SK-N-SH treated with all-trans-retinoic acid at 6 μM for 48 hours (cell line): ENCODE data around the gene UFD1.

ENCODE experiments used
- ATAC-seq: fragments of 200-7000 bp; cut with Tn5 transposase; 3 replicates; pipeline ENCODE4 v1.9.1; 2020; ENCODE audit warnings: mild to moderate bottlenecking, moderate library complexity
- ARNTL ChIP-seq: fragments of 450-650 bp; formaldehyde crosslinking; IDR thresholded peaks from 2 replicates; pipeline ENCODE4 v1.5.0; 2020; ENCODE audit warnings: low read depth, mild to moderate bottlenecking, moderate library complexity, borderline replicate concordance
- BACH2 ChIP-seq: fragments of 250-450 bp; sonication (Bioruptor Pico); IDR thresholded peaks from 2 replicates; pipeline ENCODE4 v1.9.0; 2021; ENCODE audit warnings: mild to moderate bottlenecking, borderline replicate concordance
- CREB5 ChIP-seq: fragments of 250-450 bp; sonication (Bioruptor Pico); IDR thresholded peaks from 2 replicates; pipeline ENCODE4 v1.5.1; 2020; ENCODE audit warnings: low read depth, mild to moderate bottlenecking, moderate library complexity
- CSDC2 ChIP-seq: fragments of 250-450 bp; sonication (Bioruptor Pico); IDR thresholded peaks from 2 replicates; pipeline ENCODE4 v1.5.0; 2020; ENCODE audit warnings: mild to moderate bottlenecking, moderate library complexity
- ESRRG ChIP-seq: fragments of 250-450 bp; sonication (Bioruptor Pico); IDR thresholded peaks from 2 replicates; pipeline ENCODE4 v1.6.1; 2021; ENCODE audit warnings: mild to moderate bottlenecking
- GLIS3 ChIP-seq: fragments of 250-450 bp; sonication (Bioruptor Pico); IDR thresholded peaks from 2 replicates; pipeline ENCODE4 v1.5.0; 2020; ENCODE audit warnings: mild to moderate bottlenecking, moderate library complexity
- ISL1 ChIP-seq: fragments of 250-450 bp; sonication (Bioruptor Pico); IDR thresholded peaks from 2 replicates; pipeline ENCODE4 v2.1.2; 2022; ENCODE audit warnings: mild to moderate bottlenecking, moderate library complexity
- PATZ1 ChIP-seq: fragments of 250-450 bp; sonication (Bioruptor Pico); IDR thresholded peaks from 2 replicates; pipeline ENCODE4 v1.8.0; 2020; ENCODE audit warnings: mild to moderate bottlenecking, moderate library complexity, borderline replicate concordance
- POU6F1 ChIP-seq: fragments of 250-450 bp; sonication (Bioruptor Pico); IDR thresholded peaks from 2 replicates; pipeline ENCODE4 v1.8.0; 2021; ENCODE audit warnings: low read depth, mild to moderate bottlenecking, moderate library complexity, borderline replicate concordance
- RARB ChIP-seq: fragments of 250-450 bp; sonication (Bioruptor Pico); IDR thresholded peaks from 2 replicates; pipeline ENCODE4 v1.8.0; 2021; ENCODE audit warnings: mild to moderate bottlenecking, moderate library complexity
- SNAI2 ChIP-seq: fragments of 250-450 bp; sonication (Bioruptor Pico); IDR thresholded peaks from 2 replicates; pipeline ENCODE4 v1.5.0; 2020; ENCODE audit warnings: mild to moderate bottlenecking, moderate library complexity
- TCF4 ChIP-seq: fragments of 250-450 bp; sonication (Bioruptor Pico); IDR thresholded peaks from 2 replicates; pipeline ENCODE4 v1.8.0; 2021; ENCODE audit warnings: mild to moderate bottlenecking, moderate library complexity, borderline replicate concordance
- TOX ChIP-seq: fragments of 250-450 bp; sonication (Bioruptor Pico); IDR thresholded peaks from 2 replicates; pipeline ENCODE4 v1.8.0; 2021; ENCODE audit warnings: mild to moderate bottlenecking, moderate library complexity, borderline replicate concordance
- ZC3H10 ChIP-seq: fragments of 250-450 bp; sonication (Bioruptor Pico); IDR thresholded peaks from 2 replicates; pipeline ENCODE4 v1.5.1; 2021; ENCODE audit warnings: mild to moderate bottlenecking, moderate library complexity
- ZFP3 ChIP-seq: fragments of 250-450 bp; sonication (Bioruptor Pico); IDR thresholded peaks from 2 replicates; pipeline ENCODE4 v1.5.0; 2020; ENCODE audit warnings: mild to moderate bottlenecking, moderate library complexity
- ZFP30 ChIP-seq: fragments of 450-650 bp; formaldehyde crosslinking; IDR thresholded peaks from 2 replicates; pipeline ENCODE4 v1.5.0; 2022; ENCODE audit warnings: mild to moderate bottlenecking, moderate library complexity
- ZNF565 ChIP-seq: fragments of 450-650 bp; formaldehyde crosslinking; conservative IDR thresholded peaks from 2 replicates; pipeline ENCODE4 v1.5.0; 2020; ENCODE audit warnings: low read depth, mild to moderate bottlenecking, moderate library complexity
- ZNF70 ChIP-seq: fragments of 450-650 bp; formaldehyde crosslinking; IDR thresholded peaks from 2 replicates; pipeline ENCODE4 v1.5.0; 2020; ENCODE audit warnings: mild to moderate bottlenecking, moderate library complexity
- ZNF8 ChIP-seq: fragments of 450-650 bp; formaldehyde crosslinking; IDR thresholded peaks from 2 replicates; pipeline ENCODE4 v1.5.0; 2020; ENCODE audit warnings: mild to moderate bottlenecking, moderate library complexity
- TF ChIP-seq, protein P1 (sequence below): fragments of 250-450 bp; sonication (Bioruptor Pico); IDR thresholded peaks from 2 replicates; pipeline ENCODE4 v1.5.1; 2021; ENCODE audit warnings: mild to moderate bottlenecking, moderate library complexity

UFD1 gene

GRCh38 chr22:19431649-19432132 lies 47.3 kb downstream of the UFD1 start, which contains the start of gene HIRA (continued):
- TF ChIP-seq ZNF70 (CRISPR knock-in tag) (no peak), RARB (no peak), POU6F1 (CRISPR knock-in tag) (no peak), GLIS3 (CRISPR knock-in tag) (no peak), BACH2 (CRISPR knock-in tag) (no peak)
- TF ChIP-seq, all 23 proteins: peak for 0

GRCh38 chr22:19430890-19431541 lies 48.0 kb downstream of the UFD1 start:
- no peak for ATAC-seq

DNA sequence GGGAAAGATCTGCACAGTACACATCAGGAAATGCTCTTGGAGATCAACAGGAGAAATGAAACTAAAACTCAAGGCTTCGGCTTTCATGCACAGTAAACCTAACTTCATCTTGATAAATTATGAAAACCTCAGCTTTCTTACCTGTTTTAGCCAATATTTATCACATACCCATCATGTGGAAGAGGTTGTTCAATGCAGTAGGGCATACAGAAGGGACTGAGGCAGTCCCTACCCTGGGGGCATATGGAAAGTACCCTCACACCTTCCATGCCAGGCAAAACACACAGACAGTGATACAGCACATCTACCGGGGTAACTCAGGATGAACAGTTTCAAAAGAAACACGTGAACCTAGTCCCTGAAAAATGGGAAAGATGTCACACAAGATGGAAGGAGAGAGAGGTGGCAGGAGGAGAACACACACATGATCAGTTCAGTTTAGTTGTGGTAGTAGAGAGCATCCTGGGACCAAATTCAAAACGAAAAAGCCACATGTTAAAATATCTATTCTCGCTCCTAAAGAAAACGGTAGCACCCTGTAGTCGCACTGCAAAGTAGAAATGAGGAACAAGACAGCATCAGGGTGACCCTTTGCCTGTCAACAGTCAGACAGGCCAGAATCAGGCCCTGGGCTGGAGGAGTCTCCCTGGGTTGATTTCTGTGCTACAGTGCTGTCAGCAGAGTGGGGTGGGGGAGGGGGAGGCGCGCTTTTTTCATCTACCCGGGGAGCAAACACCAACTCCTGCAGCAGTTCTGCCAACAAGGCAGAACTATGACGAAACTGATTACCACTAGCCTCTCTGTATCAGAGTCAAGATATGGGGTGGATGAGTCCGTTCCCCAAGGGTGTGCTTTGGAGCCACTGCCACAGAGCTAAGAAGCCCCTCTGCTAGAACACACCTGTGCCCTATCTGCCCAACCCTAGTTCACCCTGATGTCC lies 48.8 kb downstream of the UFD1 start:
- TF ChIP-seq RARB, result no peak
- no peak for TF ChIP-seq BACH2 (CRISPR knock-in tag)
- no peak for TF ChIP-seq CREB5 (CRISPR knock-in tag)
- no peak for TF ChIP-seq ISL1 (CRISPR knock-in tag)
- 0 out of 3 replicates have a peak, but pooled peaks have one; percentile 3 for ATAC-seq

More at GRCh38 chr22:19430890-19431541, 48.0 kb downstream of the UFD1 start:
- TF ChIP-seq CSDC2 (CRISPR knock-in tag), result no peak
- TF ChIP-seq, protein P1, sequence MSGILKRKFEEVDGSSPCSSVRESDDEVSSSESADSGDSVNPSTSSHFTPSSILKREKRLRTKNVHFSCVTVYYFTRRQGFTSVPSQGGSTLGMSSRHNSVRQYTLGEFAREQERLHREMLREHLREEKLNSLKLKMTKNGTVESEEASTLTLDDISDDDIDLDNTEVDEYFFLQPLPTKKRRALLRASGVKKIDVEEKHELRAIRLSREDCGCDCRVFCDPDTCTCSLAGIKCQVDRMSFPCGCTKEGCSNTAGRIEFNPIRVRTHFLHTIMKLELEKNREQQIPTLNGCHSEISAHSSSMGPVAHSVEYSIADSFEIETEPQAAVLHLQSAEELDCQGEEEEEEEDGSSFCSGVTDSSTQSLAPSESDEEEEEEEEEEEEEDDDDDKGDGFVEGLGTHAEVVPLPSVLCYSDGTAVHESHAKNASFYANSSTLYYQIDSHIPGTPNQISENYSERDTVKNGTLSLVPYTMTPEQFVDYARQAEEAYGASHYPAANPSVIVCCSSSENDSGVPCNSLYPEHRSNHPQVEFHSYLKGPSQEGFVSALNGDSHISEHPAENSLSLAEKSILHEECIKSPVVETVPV (CRISPR knock-in tag), result no peak

- ATAC-seq, result no peak
- TF ChIP-seq ISL1 (CRISPR knock-in tag), result no peak
- no peak for TF ChIP-seq ZC3H10 (CRISPR knock-in tag)
- TF ChIP-seq SNAI2 (CRISPR knock-in tag), result no peak
- TF ChIP-seq TCF4, result no peak
- TF ChIP-seq ZFP3, result no peak
- TF ChIP-seq, all 23 proteins: peak for 0
Measured at GRCh38 chr22:19424186-19424500, 54.9 kb downstream of the UFD1 start.

DNA sequence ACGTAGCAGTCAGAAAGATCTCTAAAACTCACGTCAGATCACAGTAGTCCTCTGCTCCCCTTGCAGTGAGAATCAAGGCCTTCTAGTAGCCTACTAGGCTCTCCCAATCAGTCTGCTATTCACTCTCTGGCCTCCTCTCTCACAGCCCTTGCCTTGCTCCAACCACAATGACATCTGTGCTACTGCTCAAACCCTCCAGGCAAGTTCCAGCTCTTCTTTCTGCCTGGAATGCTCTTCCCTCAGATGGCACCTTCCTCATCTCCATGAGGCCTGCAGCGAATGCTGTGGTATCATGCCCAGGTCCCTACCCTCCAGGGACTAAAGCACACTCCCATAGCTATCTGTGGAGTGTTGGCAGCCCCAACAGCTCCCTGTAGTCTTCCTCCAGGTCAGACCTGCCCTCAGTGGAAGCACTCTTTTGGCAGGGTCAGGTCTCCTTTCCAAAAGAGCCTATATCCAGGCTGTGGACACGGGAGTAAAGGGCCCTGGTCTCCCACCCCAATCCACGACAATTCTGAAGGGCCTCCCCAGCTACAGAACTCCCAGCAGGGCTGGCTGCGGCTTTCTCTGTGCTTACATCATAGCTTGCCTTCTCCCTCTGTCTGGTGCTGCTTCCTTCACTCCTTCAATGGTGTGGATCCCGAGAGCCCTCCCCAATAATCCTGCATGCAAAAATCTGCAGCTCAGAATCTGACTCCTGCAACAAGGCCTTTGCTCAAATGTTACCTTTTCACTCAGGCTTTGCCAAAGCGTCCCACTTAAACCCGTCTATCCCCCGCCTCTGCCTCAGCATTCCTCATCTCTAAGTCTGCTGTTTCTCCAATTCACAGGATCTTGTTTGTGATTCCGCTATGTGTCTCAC lies 56.3 kb downstream of the UFD1 start:
- ATAC-seq, result no peak
- TF ChIP-seq ESRRG (CRISPR knock-in tag) (no peak), PATZ1 (CRISPR knock-in tag) (no peak), ZFP3 (no peak), ZNF8 (CRISPR knock-in tag) (no peak), ZFP30 (CRISPR knock-in tag) (no peak), SNAI2 (CRISPR knock-in tag) (no peak), ZNF70 (CRISPR knock-in tag) (no peak), ISL1 (CRISPR knock-in tag) (no peak), POU6F1 (CRISPR knock-in tag) (no peak), ARNTL (CRISPR knock-in tag) (no peak), GLIS3 (CRISPR knock-in tag) (no peak), CSDC2 (CRISPR knock-in tag) (no peak), ZNF565 (CRISPR knock-in tag) (no peak), BACH2 (CRISPR knock-in tag) (no peak), TOX (CRISPR knock-in tag) (no peak)
- TF ChIP-seq, protein P1 (CRISPR knock-in tag), result no peak
